Panc1 (cell line): ENCODE measurements around the gene APOA5. TPM values are rescaled to one million over a fixed set of nuclear protein-coding genes. Genes with fewer than 3 reads are reported as not detected.

ENCODE experiments used
- ATAC-seq: fragments of 200-7000 bp; cut with Tn5 transposase; 2 replicates; pipeline ENCODE4 v1.9.1; 2020; ENCODE audit warnings: mild to moderate bottlenecking, moderate library complexity
- BruUV-seq: library from RNA; stranded (reverse); fragments of 400-500 nt; replicated peaks from 2 replicates; lab custom pipeline; 2021; lab: Mats Ljungman, UMichigan
- CTCF ChIA-PET: fragments of 300-600 bp; sonication (Branson Sonifier 250); formaldehyde crosslinking; loops from one replicate; lab custom pipeline; 2022; ENCODE audit warnings: antibody characterized with exemption; lab: Charles Lee
- POLR2A ChIA-PET: fragments of 300-600 bp; sonication (Branson Sonifier 250); formaldehyde crosslinking; loops from one replicate; lab custom pipeline; 2022; ENCODE audit warnings: antibody characterized with exemption; lab: Charles Lee
- DNase-seq: peaks from one replicate; pipeline ENCODE4 v3.0.0-alpha.2; 2010; ENCODE audit warnings: low read depth, low spot score
- H3K27ac ChIP-seq: 2 replicates; pipeline ENCODE4 v1.5.1; 2011; ENCODE audit warnings: mild to moderate bottlenecking, low read length, inconsistent platforms
- H3K27me3 ChIP-seq: fragments of 200-500 bp; sonication (Bioruptor generic); 2 replicates; pipeline ENCODE4 v1.6.0; 2014; ENCODE audit warnings: low read length, inconsistent platforms; ENCODE audit not compliant: control insufficient read depth, insufficient read depth
- H3K36me3 ChIP-seq: fragments of 200-500 bp; sonication (Bioruptor generic); 2 replicates; pipeline ENCODE4 v1.5.1; 2014; ENCODE audit warnings: inconsistent platforms, mild to moderate bottlenecking, low read length, moderate library complexity; ENCODE audit not compliant: control insufficient read depth, insufficient read depth
- H3K4me1 ChIP-seq: 2 replicates; pipeline ENCODE4 v1.5.1; 2011; ENCODE audit warnings: inconsistent platforms, mild to moderate bottlenecking, low read length, moderate library complexity; ENCODE audit not compliant: control insufficient read depth, insufficient read depth
- H3K4me3 ChIP-seq, 2 experiments: 2 replicates each; pipeline ENCODE4 v1.5.1; 2011 to 2012; ENCODE audit warnings: low read depth in 2 of 2, low read length in 2 of 2, mild to moderate bottlenecking in 2 of 2, inconsistent platforms in 1 of 2, moderate library complexity in 1 of 2
- H3K9me3 ChIP-seq: fragments of 200-500 bp; sonication (Bioruptor generic); 2 replicates; pipeline ENCODE4 v1.5.1; 2014; ENCODE audit warnings: low read depth, mild to moderate bottlenecking, inconsistent platforms, low read length, moderate library complexity; ENCODE audit not compliant: control insufficient read depth, insufficient read depth
- CTCF ChIP-seq: fragments of 450-650 bp; IDR thresholded peaks from 2 replicates; pipeline ENCODE4 v1.5.1; 2017; ENCODE audit warnings: mild to moderate bottlenecking
- POLR2AphosphoS5 ChIP-seq: IDR thresholded peaks from 2 replicates; pipeline ENCODE4 v1.6.1; 2012; ENCODE audit warnings: mild to moderate bottlenecking, low read depth, low read length, moderate library complexity
- REST ChIP-seq, 2 experiments: IDR thresholded peaks; 2 replicates each; pipeline ENCODE4 v1.6.1; 2011 to 2012; ENCODE audit warnings: low read depth in 2 of 2, control low read depth in 1 of 2, low read length in 1 of 2, mild to moderate bottlenecking in 1 of 2, moderate library complexity in 1 of 2; ENCODE audit not compliant: insufficient read depth in 1 of 2
- SIN3A ChIP-seq: IDR thresholded peaks from 2 replicates; pipeline ENCODE4 v1.6.1; 2012; ENCODE audit warnings: low read depth, mild to moderate bottlenecking, low read length, moderate library complexity, borderline replicate concordance; ENCODE audit not compliant: insufficient read depth
- TCF7L2 ChIP-seq: IDR thresholded peaks from 2 replicates; pipeline ENCODE4 v1.6.1; 2011; ENCODE audit warnings: mild to moderate bottlenecking, low read depth, low read length, inconsistent platforms
- in situ Hi-C: cut with HindIII; loops from 2 replicates; pipeline ENCODE4 v1.10.0; 2016; ENCODE audit warnings: low sequenced_read_pairs, low pct_unique_long_range_greater_than_20kb
- intact Hi-C: fragments of 100-400 bp; cut with micrococcal nuclease; formaldehyde crosslinking; loops from one replicate; pipeline ENCODE4 v1.10.0; 2022; ENCODE audit not compliant: unreplicated experiment
- total RNA-seq: library from RNA; stranded (reverse); gene quantifications from one replicate; pipeline ENCODE4 v1.2.1, GENCODE V29; 2021; ENCODE audit not compliant: unreplicated experiment

APOA5 gene
- total RNA-seq, 1 experiment from 2014 or later, result 0.39 TPM

GRCh38 chr11:116786966-116787365, 4.7 kb downstream of the APOA5 start:
- peaks cover 53% of the 10 kb centered on the region for H3K36me3 ChIP-seq
- TF ChIP-seq POLR2AphosphoS5 (no peak), SIN3A (no peak), REST (IDR thresholded peaks at IDR 0.05; ENCODE audit: insufficient read depth in 1 of 2, low read depth in 2 of 2, low read length in 1 of 2) (no peak), TCF7L2 (no peak), CTCF (no peak)
- BruUV-seq, result TSS peak; percentile 77
- POLR2A ChIA-PET, result interaction anchor here (0.6 to 1.1 kb wide), 2 partner anchors 14 to 48 kb away, joined by 3 to 9 read pairs; partner anchors contain the start of gene BUD13
- H3K4me3 ChIP-seq, result peak overlapping the region; percentile 86 to 97
- H3K27me3 ChIP-seq, result no peaks in the 10 kb centered on the region
- in situ Hi-C loops (loop anchor here (10.0 kb wide), 1 partner anchor 218 kb away; no protein-coding TSS in a partner anchor), intact Hi-C loops (no loop called here)
- DNase-seq (no peak), ATAC-seq (no peak)
- no peaks in the 10 kb centered on the region for H3K9me3 ChIP-seq
- H3K27ac ChIP-seq, result peak overlapping the region; percentile 95
- peaks cover 15% of the 10 kb centered on the region for H3K4me1 ChIP-seq
- CTCF ChIA-PET, result interaction anchor here (1.0 kb wide), 1 partner anchor 49 kb away, joined by 4 read pairs; no protein-coding TSS in a partner anchor

- ChIA-PET CTCF (interaction anchor here (0.6 kb wide), 1 partner anchor 357 kb away, joined by 3 read pairs; no protein-coding TSS in a partner anchor), POLR2A (interaction anchor here (1.1 kb wide), 1 partner anchor 14 kb away, joined by 3 read pairs; the partner anchor contains the start of gene BUD13)
- no peaks in the 10 kb centered on the region for H3K27me3 ChIP-seq
- ATAC-seq, result no peak
- no peak for TF ChIP-seq SIN3A
- no peak for TF ChIP-seq REST (IDR thresholded peaks at IDR 0.05; ENCODE audit: insufficient read depth in 1 of 2, low read depth in 2 of 2, low read length in 1 of 2)
- no peak for TF ChIP-seq POLR2AphosphoS5
- no peak for TF ChIP-seq TCF7L2
- TF ChIP-seq CTCF, result no peak
- DNase-seq, result no peak
- H3K27ac ChIP-seq, result no peak overlapping the region; the same call in 1 of the 2 replicates
- intact Hi-C loops, result no loop called here
- peaks cover 15% of the 10 kb centered on the region for H3K4me1 ChIP-seq
- no peaks in the 10 kb centered on the region for H3K9me3 ChIP-seq
- in situ Hi-C loops, result loop anchor here (10.0 kb wide), 1 partner anchor 218 kb away; no protein-coding TSS in a partner anchor
- H3K36me3 ChIP-seq, result peaks cover 56% of the 10 kb centered on the region
- peak overlapping the region in 1 of 2 experiments; percentile 86; a peak in 2 of 4 replicates for H3K4me3 ChIP-seq
- BruUV-seq, result no TSS peak
Measured at GRCh38 chr11:116786326-116786725, 5.4 kb downstream of the APOA5 start.
